ENCODE data around the gene CNFN. TPM values are rescaled to one million over a fixed set of nuclear protein-coding genes. Genes with fewer than 3 reads are reported as not detected.

Gene CNFN, protein sequence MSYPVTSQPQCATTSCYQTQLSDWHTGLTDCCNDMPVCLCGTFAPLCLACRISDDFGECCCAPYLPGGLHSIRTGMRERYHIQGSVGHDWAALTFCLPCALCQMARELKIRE
- not detected for total RNA-seq

DNA sequence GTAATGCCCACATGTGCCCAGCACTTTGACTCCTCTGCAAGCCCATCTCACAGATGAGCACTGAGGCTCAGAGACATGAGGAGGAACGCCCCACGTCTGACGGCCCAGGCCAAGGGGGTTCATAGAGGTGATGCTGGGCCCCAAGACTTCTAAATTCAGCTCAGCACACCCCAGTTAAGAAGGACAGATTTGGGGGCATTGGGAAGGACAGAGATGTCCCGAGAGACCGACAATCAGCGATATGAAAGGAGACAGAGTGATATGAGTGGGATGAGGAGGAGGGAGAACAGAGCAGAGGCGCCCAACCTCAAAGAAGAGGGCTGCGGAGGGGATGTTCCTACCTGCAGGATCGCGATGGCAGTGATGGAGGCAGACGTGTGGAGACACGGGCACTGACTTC lies at the start of gene CNFN:
Gene CNFN (minus strand): TSS at position 399 of the 400 bp plus-strand sequence. CDS start 1,260 bp downstream, outside the sequence.

DNA sequence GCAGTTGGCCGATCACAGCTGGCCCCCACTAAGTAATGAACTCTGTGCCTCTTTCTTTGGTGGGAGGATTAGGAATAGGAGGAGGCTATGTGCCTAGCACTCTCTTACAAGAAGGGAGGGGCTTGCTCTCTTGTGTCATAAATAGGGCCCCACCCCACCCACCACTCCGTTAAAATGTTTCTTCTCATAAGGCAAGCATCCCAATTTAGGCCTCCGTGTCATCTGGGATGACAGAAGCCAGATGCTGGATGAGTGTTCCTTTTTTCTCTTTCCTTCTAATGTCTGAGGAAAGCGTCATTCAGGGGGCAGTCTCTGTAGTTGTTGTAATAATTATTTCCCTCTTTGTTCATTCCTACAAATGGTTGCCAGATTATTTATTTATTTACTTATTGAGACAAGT lies 37.2 kb upstream of the CNFN start, which contains the start of gene LIPE:
Gene LIPE (minus strand): TSS at position 76 of the 400 bp plus-strand sequence. CDS start 239 bp downstream, outside the sequence.

Other genes starting within 250 kb of the CNFN start
- 40.6 TPM for gene DEDD2, start 172.6 kb downstream of the CNFN start, total RNA-seq
- gene ZNF526, start 170.0 kb downstream of the CNFN start, total RNA-seq = 10.9 TPM
- gene GSK3A, start 147.7 kb downstream of the CNFN start, total RNA-seq = 34.3 TPM
- gene ERF, start 135.2 kb downstream of the CNFN start, total RNA-seq = 38.5 TPM
- gene CIC, start 121.0 kb downstream of the CNFN start, total RNA-seq = 65.5 TPM
- not detected for gene PRR19, start 88.2 kb downstream of the CNFN start, total RNA-seq
- 63.8 TPM for gene PAFAH1B3, start 87.7 kb downstream of the CNFN start, total RNA-seq
- gene TMEM145, start 77.0 kb downstream of the CNFN start, total RNA-seq = 20.5 TPM
- 44.4 TPM for gene MEGF8, start 64.7 kb downstream of the CNFN start, total RNA-seq
- 22.8 TPM for gene LIPE, start 37.1 kb upstream of the CNFN start, total RNA-seq
- gene CXCL17, start 52.6 kb upstream of the CNFN start, total RNA-seq = 6.6 TPM
- gene CEACAM1, start 138.2 kb upstream of the CNFN start, total RNA-seq = 2.6 TPM
- gene CEACAM8, start 204.6 kb upstream of the CNFN start, total RNA-seq = 0.55 TPM